Measurements from ENCODE around the gene YPEL4.

- TF ChIP-seq, protein P1, sequence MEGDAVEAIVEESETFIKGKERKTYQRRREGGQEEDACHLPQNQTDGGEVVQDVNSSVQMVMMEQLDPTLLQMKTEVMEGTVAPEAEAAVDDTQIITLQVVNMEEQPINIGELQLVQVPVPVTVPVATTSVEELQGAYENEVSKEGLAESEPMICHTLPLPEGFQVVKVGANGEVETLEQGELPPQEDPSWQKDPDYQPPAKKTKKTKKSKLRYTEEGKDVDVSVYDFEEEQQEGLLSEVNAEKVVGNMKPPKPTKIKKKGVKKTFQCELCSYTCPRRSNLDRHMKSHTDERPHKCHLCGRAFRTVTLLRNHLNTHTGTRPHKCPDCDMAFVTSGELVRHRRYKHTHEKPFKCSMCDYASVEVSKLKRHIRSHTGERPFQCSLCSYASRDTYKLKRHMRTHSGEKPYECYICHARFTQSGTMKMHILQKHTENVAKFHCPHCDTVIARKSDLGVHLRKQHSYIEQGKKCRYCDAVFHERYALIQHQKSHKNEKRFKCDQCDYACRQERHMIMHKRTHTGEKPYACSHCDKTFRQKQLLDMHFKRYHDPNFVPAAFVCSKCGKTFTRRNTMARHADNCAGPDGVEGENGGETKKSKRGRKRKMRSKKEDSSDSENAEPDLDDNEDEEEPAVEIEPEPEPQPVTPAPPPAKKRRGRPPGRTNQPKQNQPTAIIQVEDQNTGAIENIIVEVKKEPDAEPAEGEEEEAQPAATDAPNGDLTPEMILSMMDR (conservative IDR thresholded peaks at IDR 0.05; ENCODE audit: low read depth, low read length) = no peak
- no peak for TF ChIP-seq EZH2 (IDR thresholded peaks at IDR 0.05; ENCODE audit: low read length, unreplicated experiment)
- TF ChIP-seq EZH2phosphoT487 (IDR thresholded peaks at IDR 0.05; ENCODE audit: borderline replicate concordance, low read length) = no peak
Measured at GRCh38 chr11:57651408-57651807, 1.7 kb upstream of the YPEL4 start.
